ENCODE data around the gene KDM7A. TPM values are rescaled to one million over a fixed set of nuclear protein-coding genes. Genes with fewer than 3 reads are reported as not detected.
"Not testable (repeated sequence)": the region's sequence is repeated elsewhere in the genome, so short reads cannot be mapped to it uniquely, and the experiment has no call there.

Gene KDM7A
- total and polyA plus RNA-seq, 2 of the 8 experiments (the other 6 are each of a cell fraction or from before 2014, with no cell fraction given): 2.2 to 12.5 TPM

- H3K4me2 ChIP-seq (ENCODE audit: insufficient read depth in 1 of 2, low read depth in 2 of 2, low read length in 2 of 2); FAIRE-seq; H2AK5ac ChIP-seq (ENCODE audit: low read depth, low read length); POLR2A ChIA-PET (ENCODE audit: partially characterized antibody); H3K18ac ChIP-seq (ENCODE audit: extremely low read depth, low read length); H4K8ac ChIP-seq (ENCODE audit: extremely low read depth, insufficient read depth, low read length); H3K4me3 ChIP-seq (ENCODE audit: extremely low read depth in 1 of 4, insufficient read depth in 2 of 4, low read depth in 3 of 4, low read length in 4 of 4); H4K5ac ChIP-seq (ENCODE audit: insufficient read length, low read depth, low read length); H3K14ac ChIP-seq (ENCODE audit: insufficient read length); H3K56ac ChIP-seq (replicated peaks; ENCODE audit: insufficient read length, low read depth, low read length); H2BK20ac ChIP-seq (ENCODE audit: low read length); H3K79me1 ChIP-seq (ENCODE audit: low read depth, low read length); H3K23me2 ChIP-seq (ENCODE audit: low read depth, low read length); H2AFZ ChIP-seq (ENCODE audit: low read length); H3K27me3 ChIP-seq (replicated peaks in 1 of 4; ENCODE audit: control insufficient read depth in 3 of 4, extremely low read depth in 1 of 4, insufficient read depth in 3 of 4, low read length in 3 of 4); H4K20me1 ChIP-seq (replicated peaks in 1 of 2; ENCODE audit: control insufficient read depth in 1 of 2, insufficient read depth in 2 of 2, low read length in 2 of 2); H3K36me3 ChIP-seq (ENCODE audit: control insufficient read depth in 2 of 4, insufficient read depth in 4 of 4, low read length in 3 of 4); H2BK5ac ChIP-seq (ENCODE audit: low read depth, low read length); DNase-seq (ENCODE audit: low read depth in 1 of 2, low spot score in 2 of 2); H3K4ac ChIP-seq (replicated peaks; ENCODE audit: insufficient read length, low read depth, low read length); H2BK15ac ChIP-seq (ENCODE audit: low read length); H3K9me3 ChIP-seq (ENCODE audit: insufficient read depth in 2 of 2, low read depth in 1 of 2, low read length in 1 of 2); H3K4me1 ChIP-seq (replicated peaks in 1 of 4; ENCODE audit: control insufficient read depth in 3 of 4, insufficient read depth in 4 of 4, low read length in 3 of 4); H3K23ac ChIP-seq (ENCODE audit: insufficient read length); H2BK12ac ChIP-seq (ENCODE audit: low read depth, low read length); H3K9ac ChIP-seq (replicated peaks in 1 of 4; ENCODE audit: extremely low read depth in 1 of 4, low read depth in 3 of 4, low read length in 3 of 4); H3K27ac ChIP-seq (ENCODE audit: low read depth, low read length); H4K91ac ChIP-seq (replicated peaks; ENCODE audit: insufficient read length, low read length); H2BK120ac ChIP-seq (replicated peaks; ENCODE audit: low read depth, low read length): not testable (repeated sequence)
- CTCF ChIA-PET (ENCODE audit: partially characterized antibody): interaction anchor here (0.6 kb wide), 1 partner anchor 22 kb away, joined by 3 read pairs; no protein-coding TSS in a partner anchor
- 90% methylated on average over 11 of the region's 11 CpGs; no CpG with 5 or more reads in 1 of the 2 experiments for WGBS, 2 experiments (ENCODE audit: extremely low coverage in 1 of 2, insufficient coverage in 1 of 2, insufficient read length in 1 of 2, insufficient replicate concordance in 2 of 2, low coverage in 1 of 2, low lambda C conversion rate in 2 of 2, missing lambda C conversion rate in 1 of 2)
- H3K79me2 ChIP-seq (ENCODE audit: control insufficient read depth in 1 of 2, insufficient read depth in 2 of 2, low read length in 2 of 2): peaks cover 0 to 46% of the 10 kb centered on the region in 2 experiments; a peak in 2 of 4 replicates
These were observed 14.7 kb downstream of the KDM7A start for GRCh38 chr7:140162081-140162480.
